ENCODE results near the gene DHRS4L2. TPM values are rescaled to one million over a fixed set of nuclear protein-coding genes. Genes with fewer than 3 reads are reported as not detected.
"Not testable (repeated sequence)": the region's sequence is repeated elsewhere in the genome, so short reads cannot be mapped to it uniquely, and the experiment has no call there.

Gene DHRS4L2
- total and polyA plus RNA-seq, 2 of the 4 experiments (the other 2 are of a cell fraction) = 11.1 to 19.6 TPM

DNA sequence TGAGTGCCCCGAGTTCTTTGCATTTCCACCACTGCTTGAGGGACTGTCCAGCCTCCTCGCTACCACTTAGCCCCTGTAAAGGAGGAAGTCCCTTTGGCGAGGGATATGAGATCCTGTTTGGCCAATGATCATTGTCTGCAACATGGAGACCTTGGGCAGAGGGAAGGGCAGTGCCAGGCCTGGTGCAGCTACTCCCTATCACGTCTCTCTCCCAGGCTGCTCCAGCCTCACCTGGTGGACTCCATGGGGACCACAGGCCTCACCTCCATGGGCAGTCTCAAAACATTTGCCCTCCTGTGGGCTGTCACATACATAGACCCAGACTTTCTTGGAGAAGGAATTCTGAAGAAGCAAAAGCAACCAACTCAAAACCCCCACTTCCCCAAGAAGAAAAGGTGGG, 47.0 kb downstream of the DHRS4L2 start:
- H2BK5ac ChIP-seq (ENCODE audit: low read depth, low read length, poor library complexity, severe bottlenecking); H3K79me1 ChIP-seq (ENCODE audit: low read depth in 1 of 2, low read length in 2 of 2); H3K27me3 ChIP-seq (ENCODE audit: control insufficient read depth, insufficient read depth, low read length); H3K4ac ChIP-seq (ENCODE audit: low read depth, low read length); H3K27ac ChIP-seq (ENCODE audit: insufficient read depth, low read length); H2AK5ac ChIP-seq (ENCODE audit: low read depth, low read length); DNase-seq; H4K5ac ChIP-seq (ENCODE audit: low read depth, low read length); H2BK120ac ChIP-seq (ENCODE audit: low read depth, low read length); H3K56ac ChIP-seq (ENCODE audit: extremely low read depth, insufficient read depth, low read length); BruUV-seq (replicated peaks); H3K4me2 ChIP-seq (ENCODE audit: low read depth, low read length); H3K9ac ChIP-seq (ENCODE audit: low read depth, low read length); H4K91ac ChIP-seq (ENCODE audit: insufficient read depth, low read depth, low read length); H3K36me3 ChIP-seq (ENCODE audit: control insufficient read depth, insufficient read depth, low read length); H3K9me3 ChIP-seq (ENCODE audit: control insufficient read depth, insufficient read depth, low read length); H2BK20ac ChIP-seq (ENCODE audit: low read depth, low read length); H4K20me1 ChIP-seq (ENCODE audit: insufficient read depth, low read length); H3K4me1 ChIP-seq (ENCODE audit: control insufficient read depth, insufficient read depth, low read length); H3K18ac ChIP-seq (ENCODE audit: low read depth, low read length); H3K14ac ChIP-seq (replicated peaks; ENCODE audit: low read depth, low read length); dilution Hi-C loops (cut with HindIII; ENCODE audit: low sequenced_read_pairs, unreplicated experiment); H2BK15ac ChIP-seq (ENCODE audit: low read depth, low read length); H3K23ac ChIP-seq (ENCODE audit: low read depth, low read length); H2AK9ac ChIP-seq (replicated peaks; ENCODE audit: low read depth, low read length, poor library complexity); H3K9me1 ChIP-seq (ENCODE audit: insufficient read depth, low read length); H4K8ac ChIP-seq (ENCODE audit: low read depth in 2 of 2, low read length in 2 of 2): not testable (repeated sequence)
- ChIA-PET CTCF (interaction anchor here (0.9 to 1.0 kb wide), 2 partner anchors 59 to 125 kb away, joined by 3 to 4 read pairs; no protein-coding TSS in a partner anchor), POLR2A (ENCODE audit: unreplicated experiment) (interaction anchor here (0.6 kb wide), 1 partner anchor 825 kb away, joined by 4 read pairs; no protein-coding TSS in a partner anchor)
- no CpG with 5 or more reads among the region's 4 CpGs for WGBS, 2 experiments (ENCODE audit: extremely low coverage in 2 of 2, insufficient read length in 1 of 2)
- intact Hi-C loops (cut with micrococcal nuclease) = loop anchor here (1.0 kb wide), 1 partner anchor 21 kb away; no protein-coding TSS in a partner anchor
- in situ Hi-C loops (cut with MboI; ENCODE audit: low sequenced_read_pairs) = loop anchor here (10.0 kb wide), 1 partner anchor 51 kb away; the partner anchor contains the start of gene DHRS4L2
- Histone ChIP-seq H3K4me3 (ENCODE audit: insufficient read depth, low read depth, low read length) (peak overlapping the region; percentile 25; the same call in 1 of the 2 replicates), H2AFZ (replicated peaks; ENCODE audit: low read length, poor library complexity) (peak overlapping the region; percentile 87)
- 0 out of 2 replicates have a peak, but pooled peaks have one; percentile 3 for ATAC-seq (ENCODE audit: low read depth)
